ENCODE results near the gene MPPED1.

Gene MPPED1

GRCh38 chr22:43510281-43511070 is 98.7 kb downstream of the MPPED1 start:
- ATAC-seq (ENCODE audit: insufficient read depth, low read depth) (no peak), DNase-seq (no peak)
- H3K4me1 ChIP-seq (ENCODE audit: insufficient read depth, low read length), result no peaks in the 10 kb centered on the region
- H3K27me3 ChIP-seq (ENCODE audit: insufficient read depth, low read length, poor library complexity), result no peaks in the 10 kb centered on the region
- no peak overlapping the region for H3K9ac ChIP-seq (ENCODE audit: low read depth, low read length)
- no peaks in the 10 kb centered on the region for H3K36me3 ChIP-seq (ENCODE audit: insufficient read depth, low read length)
- H3K79me2 ChIP-seq (ENCODE audit: insufficient read depth, low read length), result no peaks in the 10 kb centered on the region
- H3K9me3 ChIP-seq (ENCODE audit: insufficient read depth, low read length, severe bottlenecking), result no peaks in the 10 kb centered on the region
- no peak overlapping the region for H3K27ac ChIP-seq (ENCODE audit: low read length)
- peaks cover 3% of the 10 kb centered on the region; the same call in 1 of the 2 replicates for H4K20me1 ChIP-seq (ENCODE audit: insufficient read depth, low read length)
- H2AFZ ChIP-seq (ENCODE audit: low read depth, low read length), result no peak overlapping the region
- TF ChIP-seq EZH2 (IDR thresholded peaks at IDR 0.05; ENCODE audit: borderline replicate concordance, low read depth, low read length, severe bottlenecking) (no peak), CTCF (IDR thresholded peaks at IDR 0.05; ENCODE audit: borderline replicate concordance, extremely low read depth, low read length, poor library complexity, severe bottlenecking) (no peak)
- H3K4me3 ChIP-seq (ENCODE audit: low read depth in 1 of 2, low read length in 2 of 2), result no peak overlapping the region
- no peak overlapping the region for H3K4me2 ChIP-seq (ENCODE audit: insufficient read depth, low read length)

- Histone ChIP-seq H3K9ac (ENCODE audit: low read depth, low read length) (no peak overlapping the region), H4K20me1 (ENCODE audit: insufficient read depth, low read length) (peaks cover 5% of the 10 kb centered on the region; the same call in 1 of the 2 replicates), H3K27ac (ENCODE audit: low read length) (no peak overlapping the region), H3K9me3 (ENCODE audit: insufficient read depth, low read length, severe bottlenecking) (no peaks in the 10 kb centered on the region), H3K27me3 (ENCODE audit: insufficient read depth, low read length, poor library complexity) (no peaks in the 10 kb centered on the region), H3K4me1 (ENCODE audit: insufficient read depth, low read length) (no peaks in the 10 kb centered on the region), H3K4me3 (ENCODE audit: low read depth in 1 of 2, low read length in 2 of 2) (no peak overlapping the region), H2AFZ (ENCODE audit: low read depth, low read length) (no peak overlapping the region), H3K36me3 (ENCODE audit: insufficient read depth, low read length) (no peaks in the 10 kb centered on the region), H3K4me2 (ENCODE audit: insufficient read depth, low read length) (no peak overlapping the region), H3K79me2 (ENCODE audit: insufficient read depth, low read length) (no peaks in the 10 kb centered on the region)
- ATAC-seq (ENCODE audit: insufficient read depth, low read depth) (no peak), DNase-seq (no peak)
- TF ChIP-seq EZH2 (IDR thresholded peaks at IDR 0.05; ENCODE audit: borderline replicate concordance, low read depth, low read length, severe bottlenecking), result no peak
- no peak for TF ChIP-seq CTCF (IDR thresholded peaks at IDR 0.05; ENCODE audit: borderline replicate concordance, extremely low read depth, low read length, poor library complexity, severe bottlenecking)
Measured at GRCh38 chr22:43511276-43511910, 99.6 kb downstream of the MPPED1 start.

- DNase-seq, result no peak
Measured at GRCh38 chr22:43512279-43512678, 100.5 kb downstream of the MPPED1 start.

More at GRCh38 chr22:43512279-43512678, 100.5 kb downstream of the MPPED1 start:
- TF ChIP-seq CTCF (IDR thresholded peaks at IDR 0.05; ENCODE audit: borderline replicate concordance, extremely low read depth, low read length, poor library complexity, severe bottlenecking) (no peak), EZH2 (IDR thresholded peaks at IDR 0.05; ENCODE audit: borderline replicate concordance, low read depth, low read length, severe bottlenecking) (no peak)
- Histone ChIP-seq H3K27me3 (ENCODE audit: insufficient read depth, low read length, poor library complexity) (no peaks in the 10 kb centered on the region), H3K9me3 (ENCODE audit: insufficient read depth, low read length, severe bottlenecking) (no peaks in the 10 kb centered on the region), H3K9ac (ENCODE audit: low read depth, low read length) (no peak overlapping the region), H3K4me3 (ENCODE audit: low read depth in 1 of 2, low read length in 2 of 2) (no peak overlapping the region), H3K79me2 (ENCODE audit: insufficient read depth, low read length) (no peaks in the 10 kb centered on the region), H3K4me2 (ENCODE audit: insufficient read depth, low read length) (no peak overlapping the region), H3K36me3 (ENCODE audit: insufficient read depth, low read length) (no peaks in the 10 kb centered on the region), H2AFZ (ENCODE audit: low read depth, low read length) (no peak overlapping the region), H4K20me1 (ENCODE audit: insufficient read depth, low read length) (peaks cover 5% of the 10 kb centered on the region; the same call in 1 of the 2 replicates), H3K27ac (ENCODE audit: low read length) (no peak overlapping the region), H3K4me1 (ENCODE audit: insufficient read depth, low read length) (no peaks in the 10 kb centered on the region)
- ATAC-seq (ENCODE audit: insufficient read depth, low read depth), result no peak
